ENCODE measurements around the gene NSL1. TPM values are rescaled to one million over a fixed set of nuclear protein-coding genes. Genes with fewer than 3 reads are reported as not detected.

NSL1 gene
- total and polyA plus RNA-seq, 9 of the 15 experiments (the other 6 are each of a cell fraction or from before 2014, with no cell fraction given): 53.5 to 108 (median 59.1) TPM

DNA sequence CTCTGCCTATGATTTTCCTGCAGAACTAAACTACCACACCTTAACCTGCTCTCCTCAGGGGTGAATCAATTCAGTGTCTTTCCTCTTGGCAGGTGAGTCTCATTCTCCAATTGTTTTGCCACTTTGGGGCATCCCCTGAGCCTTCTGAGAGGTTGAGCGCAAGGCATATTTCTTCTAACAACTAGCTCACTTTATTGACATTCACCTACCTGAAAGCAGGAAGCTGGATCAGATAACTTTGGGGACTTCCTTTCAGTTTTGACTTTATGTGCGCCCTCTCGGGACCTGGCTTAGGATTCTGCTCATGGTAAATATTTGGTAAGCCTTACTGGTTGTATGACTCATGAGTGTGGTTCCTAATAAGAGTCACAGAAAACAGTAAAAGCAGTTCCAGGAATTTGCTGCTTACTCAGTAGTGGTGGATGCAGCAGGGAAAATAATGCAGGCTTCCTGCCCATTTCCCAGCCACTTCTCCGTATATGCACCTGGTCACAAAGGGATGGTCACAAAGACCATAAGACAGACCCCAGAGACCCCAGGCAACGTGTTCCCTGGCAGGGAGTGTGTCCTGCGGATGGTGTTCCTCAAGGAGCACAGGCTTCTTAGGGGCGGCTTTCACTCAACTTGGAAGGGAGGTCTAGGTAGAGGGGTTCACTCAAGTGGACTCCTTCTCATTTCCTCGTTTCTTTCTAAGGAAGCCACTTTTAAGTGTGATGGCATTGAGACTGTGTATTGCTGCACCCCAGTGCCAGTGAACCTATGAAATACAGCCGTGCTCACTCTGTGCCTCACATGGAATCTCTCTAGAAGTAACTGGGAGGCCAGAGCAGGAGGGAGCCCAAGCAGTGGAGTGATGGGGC lies 70.0 kb downstream of the NSL1 start (continued):
- TF ChIP-seq ZFPM2 (CRISPR knock-in tag; IDR thresholded peaks at IDR 0.05): no peak
- 0 out of 2 replicates have a peak, but pooled peaks have one; percentile 20 for TF ChIP-seq LCOR (CRISPR knock-in tag; IDR thresholded peaks at IDR 0.05)
- 0 out of 2 replicates have a peak, but pooled peaks have one; percentile 8 for TF ChIP-seq STAG1 (CRISPR knock-in tag; IDR thresholded peaks at IDR 0.05; ENCODE audit: borderline replicate concordance)
- TF ChIP-seq ZNF165 (CRISPR knock-in tag; IDR thresholded peaks at IDR 0.05; ENCODE audit: borderline replicate concordance): no peak
- no peak for TF ChIP-seq PHB (CRISPR knock-in tag; IDR thresholded peaks at IDR 0.05)
- TF ChIP-seq ZEB2 (IDR thresholded peaks at IDR 0.05): peak; percentile 78
- TF ChIP-seq TAF15 (IDR thresholded peaks at IDR 0.05; ENCODE audit: low read depth, low read length): no peak
- TF ChIP-seq NRF1 (conservative IDR thresholded peaks at IDR 0.05 in 1 of 2, IDR thresholded peaks at IDR 0.05 in 1 of 2): peak; percentile 43 to 45; a peak in 3 of 4 replicates
- TF ChIP-seq CTBP1 (IDR thresholded peaks at IDR 0.05; ENCODE audit: borderline replicate concordance): peak; percentile 56
- peak; percentile 52 for TF ChIP-seq RBBP5 (IDR thresholded peaks at IDR 0.05; ENCODE audit: borderline replicate concordance, insufficient read depth, low read length, poor library complexity, severe bottlenecking)
- 0 out of 4 replicates have a peak, but pooled peaks of 1 of the 2 experiments have one; percentile 14 for TF ChIP-seq MAZ (CRISPR knock-in tag; conservative IDR thresholded peaks at IDR 0.05 in 1 of 2, IDR thresholded peaks at IDR 0.05 in 1 of 2)
- no peak for TF ChIP-seq ZNF134 (CRISPR knock-in tag; conservative IDR thresholded peaks at IDR 0.05)

Measured in K562 (cell line).